Activated CD4-positive, alpha-beta T cell treated with anti-CD3 and anti-CD28 coated beads, Interleukin-2, Interleukin-4, amounts not matched to agents 100 ng/mL and 50 ng/mL, durations not matched to agents 16 hours and 8 hours (primary cell): ENCODE results near the gene FHIT.

Experiments used
- DNase-seq: peaks from one replicate; pipeline ENCODE4 v3.0.0-alpha.2; 2020; ENCODE audit warnings: low spot score

FHIT gene

GRCh38 chr3:59934560-59934959, 1316.7 kb downstream of the FHIT start:
- DNase-seq, result peak; percentile 21

GRCh38 chr3:59930170-59930569, 1321.1 kb downstream of the FHIT start:
- DNase-seq, result no peak

- no peak for DNase-seq
Observed at GRCh38 chr3:59927056-59927455, 1324.2 kb downstream of the FHIT start.

DNA sequence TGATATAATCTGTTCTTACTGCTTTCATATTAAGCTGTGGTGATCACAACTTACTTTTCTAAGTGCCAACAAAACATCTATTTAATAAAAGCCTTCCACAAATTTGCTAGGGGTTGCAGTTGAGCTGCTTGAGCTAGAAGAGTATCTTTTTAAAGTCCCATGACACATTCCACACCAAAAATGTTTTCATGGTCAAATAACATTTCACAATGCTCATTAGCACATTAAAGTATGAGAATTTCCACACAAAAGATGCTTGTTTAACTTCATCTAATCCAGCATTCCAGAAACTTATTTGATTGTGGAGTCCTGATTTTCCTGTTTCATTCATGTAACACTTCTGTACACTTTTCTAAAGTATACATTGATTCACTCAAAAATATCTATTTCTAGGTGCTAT, 1325.3 kb downstream of the FHIT start:
- no peak for DNase-seq

DNA sequence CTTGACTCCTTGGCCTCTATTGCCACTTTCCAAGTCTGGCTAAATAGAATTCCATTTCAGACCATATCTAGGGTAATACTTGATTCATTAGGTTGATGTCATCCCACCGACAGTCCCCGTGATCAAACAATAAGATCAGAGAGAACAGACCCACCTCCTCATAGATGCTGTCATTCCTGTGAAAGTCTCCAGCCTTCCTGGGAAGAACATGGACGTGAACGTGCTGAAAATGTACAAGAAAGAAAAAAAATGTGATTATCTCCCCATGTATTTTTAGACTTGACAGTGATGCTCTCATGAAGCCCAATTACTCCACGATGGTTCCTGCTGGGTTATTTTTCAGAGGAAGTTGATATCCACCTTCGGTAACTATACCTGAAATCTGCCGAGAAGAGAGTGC, 1329.1 kb downstream of the FHIT start:
- DNase-seq, result no peak

DNA sequence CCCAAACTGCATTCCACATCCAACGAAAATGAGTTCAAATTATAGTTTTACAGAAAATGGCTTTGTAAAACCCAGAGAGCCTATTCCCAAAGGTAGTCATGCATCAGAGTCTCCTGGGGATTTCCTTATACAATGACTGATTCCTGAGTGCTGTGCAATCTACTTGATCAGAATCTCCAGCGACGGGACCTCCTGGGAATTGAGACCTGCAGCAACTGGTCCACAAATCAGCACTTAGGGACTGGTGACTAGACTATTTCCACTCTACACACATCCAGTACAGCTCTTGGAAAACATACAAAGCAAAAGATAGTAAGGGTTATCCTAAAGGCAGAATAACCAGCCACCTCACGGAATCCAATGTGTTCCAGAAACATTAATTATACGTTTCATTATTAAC, 1330.4 kb downstream of the FHIT start:
- no peak for DNase-seq

- DNase-seq, result no peak
Observed at GRCh38 chr3:59919586-59919985, 1331.7 kb downstream of the FHIT start.

DNA sequence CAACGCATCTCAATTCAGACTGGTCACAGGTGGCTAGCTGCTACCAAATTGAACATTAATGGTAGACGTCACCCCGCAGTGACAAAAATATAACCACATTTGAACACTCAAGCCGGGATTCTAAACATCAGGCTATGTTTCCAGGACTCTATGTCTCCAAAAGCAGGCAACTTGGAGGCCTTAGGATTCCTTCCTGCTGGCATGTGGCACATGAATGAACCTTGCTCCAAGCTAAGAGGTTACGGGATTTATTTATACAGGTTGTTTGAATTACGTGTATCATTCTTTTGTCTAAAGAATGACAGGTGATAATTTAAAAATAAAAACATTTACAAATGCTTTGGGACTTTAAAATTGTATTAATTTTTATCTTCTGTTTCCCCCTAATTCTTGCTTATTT, 1337.0 kb downstream of the FHIT start:
- DNase-seq, result no peak

- no peak for DNase-seq
Observed at GRCh38 chr3:59913645-59914044, 1337.6 kb downstream of the FHIT start.

DNA sequence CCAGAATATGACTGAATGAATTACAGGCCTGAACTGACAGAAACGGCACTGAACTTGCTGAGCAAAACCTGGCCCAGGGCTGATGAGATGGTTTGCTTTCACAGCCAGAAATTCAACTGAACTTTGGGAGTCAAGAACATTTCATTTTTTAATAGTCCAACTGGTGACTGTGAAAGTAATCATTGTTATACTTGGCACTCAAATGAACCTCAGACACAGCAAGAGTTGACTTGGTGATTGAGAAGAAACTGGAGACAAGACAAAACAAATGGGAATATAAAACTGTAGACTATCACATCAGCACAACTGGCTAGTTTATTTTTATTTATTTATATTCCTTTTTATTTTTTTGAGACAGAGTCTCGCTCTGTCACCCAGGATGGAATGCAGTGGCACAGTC, 1342.6 kb downstream of the FHIT start:
- DNase-seq, result no peak

- DNase-seq, result no peak
Observed at GRCh38 chr3:59908280-59908679, 1343.0 kb downstream of the FHIT start.

DNA sequence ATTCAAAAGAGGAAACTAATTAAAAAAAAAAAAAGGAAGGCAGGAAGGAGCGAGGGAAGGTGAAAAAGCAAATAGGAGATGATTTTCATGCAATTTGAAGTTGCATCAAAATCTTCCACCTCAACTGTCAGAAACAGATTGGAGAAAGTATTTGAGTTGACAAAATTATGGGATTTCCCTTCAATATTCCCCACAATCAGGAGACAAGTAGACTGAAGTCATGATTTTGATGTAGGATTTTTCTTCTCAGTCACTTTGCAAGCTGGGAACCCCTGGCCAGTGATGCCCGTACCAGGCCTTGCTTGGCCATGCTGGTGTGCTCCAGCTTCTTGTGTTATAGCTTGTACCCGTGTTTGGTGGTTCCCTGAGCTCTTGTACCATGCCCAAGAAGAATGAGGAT, 1347.0 kb downstream of the FHIT start:
- no peak for DNase-seq

GRCh38 chr3:59899061-59899460, 1352.2 kb downstream of the FHIT start:
- no peak for DNase-seq

DNA sequence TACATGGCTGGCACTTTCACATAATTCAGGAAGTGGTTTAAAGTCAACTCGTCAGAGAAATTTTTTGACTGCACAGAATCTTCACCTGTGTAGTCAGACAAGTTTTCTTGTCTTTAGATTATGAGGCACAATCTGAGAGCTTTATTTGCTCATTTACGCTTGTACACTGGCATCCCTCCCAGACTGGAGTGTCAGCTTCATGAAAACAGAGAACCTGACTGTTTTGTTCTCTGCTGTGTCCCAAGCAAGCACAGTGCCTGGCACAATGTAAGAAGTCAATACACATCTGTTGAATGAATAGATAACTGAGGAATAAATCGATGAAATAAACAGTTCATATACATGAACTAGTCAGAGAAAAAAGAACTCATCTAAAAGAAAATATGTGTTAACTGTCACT, 1355.3 kb downstream of the FHIT start:
- DNase-seq, result no peak

GRCh38 chr3:59894425-59895121, 1356.7 kb downstream of the FHIT start:
- no peak for DNase-seq

DNA sequence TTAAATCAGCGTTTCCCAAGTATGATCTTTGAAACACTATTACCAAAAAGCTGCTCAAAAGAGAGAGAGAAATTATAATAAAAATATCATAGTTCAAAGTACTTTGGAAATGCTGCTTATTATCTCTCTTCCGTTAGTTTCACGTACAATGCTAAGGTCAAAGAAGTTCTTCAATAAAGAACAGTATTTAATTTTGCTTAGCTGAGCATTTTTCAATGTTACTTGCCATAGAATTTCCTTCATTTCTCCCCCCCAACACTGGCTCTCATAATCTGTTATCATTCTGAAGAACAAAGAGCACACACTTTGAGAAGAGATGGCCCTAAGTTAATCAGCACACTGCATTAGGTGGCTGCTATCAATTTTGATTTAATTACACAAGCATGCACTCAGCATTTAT, 1360.6 kb downstream of the FHIT start:
- no peak for DNase-seq

DNA sequence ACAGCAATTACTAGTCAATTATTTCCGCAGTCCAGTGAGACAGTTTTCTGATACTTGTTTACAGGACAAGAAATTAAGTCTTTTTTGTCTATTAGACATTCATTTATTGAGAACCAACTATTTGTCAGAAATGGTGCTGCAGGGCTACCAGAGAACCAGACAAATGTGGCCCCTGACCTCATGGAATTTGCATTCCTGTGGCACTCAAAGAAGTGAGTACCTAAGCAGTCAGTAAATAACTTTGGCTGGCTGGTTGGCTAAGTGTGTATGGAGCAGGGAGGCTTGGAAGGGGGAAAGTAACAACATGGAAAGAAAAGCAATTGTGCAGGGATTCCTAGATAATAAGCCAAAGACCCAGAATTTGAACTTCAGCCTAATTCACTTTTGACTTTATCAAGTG, 1364.5 kb downstream of the FHIT start:
- no peak for DNase-seq

DNA sequence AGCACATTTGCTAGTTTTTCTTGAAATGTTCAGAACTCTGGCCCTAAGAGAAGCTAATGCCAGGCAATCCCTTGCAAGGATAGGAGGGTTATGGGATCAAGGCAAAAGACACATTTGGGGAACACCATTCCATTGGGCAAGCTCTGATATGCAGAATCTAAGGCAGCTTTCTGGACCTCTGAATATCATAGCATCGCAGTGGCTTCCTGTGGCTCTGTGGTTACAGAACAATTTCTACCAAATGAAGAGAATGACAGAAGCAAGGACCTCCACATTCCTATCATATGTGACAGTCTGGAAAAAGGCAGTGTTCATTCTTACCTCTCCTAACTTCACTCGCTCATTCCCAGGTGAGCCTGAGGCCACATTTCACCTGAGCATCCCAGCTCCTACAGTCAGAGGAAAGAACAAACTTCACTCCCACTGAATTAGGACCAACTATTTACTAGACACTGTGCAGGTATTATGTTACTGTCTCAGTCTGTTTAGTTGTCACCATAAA, 1365.3 kb downstream of the FHIT start:
- DNase-seq, result no peak

GRCh38 chr3:59885101-59885500, 1366.2 kb downstream of the FHIT start:
- DNase-seq, result no peak

DNA sequence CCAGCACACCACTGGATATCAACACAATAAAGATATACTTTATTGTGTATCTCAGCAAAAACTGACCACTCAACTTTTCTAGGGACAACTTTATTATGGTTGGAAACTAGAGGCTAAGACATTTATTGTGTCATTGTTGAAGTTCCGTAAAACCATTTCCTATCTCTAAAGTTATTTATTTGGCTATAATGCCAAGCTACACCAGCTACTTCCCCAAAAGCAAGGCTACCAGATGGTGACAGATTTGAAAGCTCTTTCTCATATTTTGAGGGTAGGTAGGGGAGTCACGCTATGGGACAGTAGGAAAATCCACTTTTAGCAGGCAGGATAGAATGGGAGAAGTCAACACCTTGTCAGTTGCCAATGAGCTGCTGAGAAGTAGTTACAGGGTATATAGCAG, 1366.8 kb downstream of the FHIT start:
- DNase-seq, result no peak

DNA sequence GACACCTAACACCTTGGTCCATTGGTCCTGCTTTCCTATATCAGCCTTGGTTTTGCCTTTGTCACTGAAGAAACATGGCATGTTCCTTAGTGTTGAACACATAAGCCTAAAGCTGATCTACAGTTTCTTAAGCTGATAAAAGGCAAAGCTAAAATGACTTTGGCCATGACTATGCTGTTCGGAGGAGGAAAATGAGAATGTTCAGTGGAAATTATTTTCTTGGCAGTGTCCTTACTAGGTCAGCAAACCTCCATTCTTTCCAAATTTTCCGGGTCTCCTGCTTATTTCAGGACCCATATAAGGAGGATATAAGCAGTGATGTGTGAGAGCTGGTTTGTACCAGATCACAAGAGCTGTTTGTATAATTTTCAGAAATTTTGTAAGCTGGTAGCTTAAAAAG, 1368.5 kb downstream of the FHIT start:
- DNase-seq, result no peak

DNA sequence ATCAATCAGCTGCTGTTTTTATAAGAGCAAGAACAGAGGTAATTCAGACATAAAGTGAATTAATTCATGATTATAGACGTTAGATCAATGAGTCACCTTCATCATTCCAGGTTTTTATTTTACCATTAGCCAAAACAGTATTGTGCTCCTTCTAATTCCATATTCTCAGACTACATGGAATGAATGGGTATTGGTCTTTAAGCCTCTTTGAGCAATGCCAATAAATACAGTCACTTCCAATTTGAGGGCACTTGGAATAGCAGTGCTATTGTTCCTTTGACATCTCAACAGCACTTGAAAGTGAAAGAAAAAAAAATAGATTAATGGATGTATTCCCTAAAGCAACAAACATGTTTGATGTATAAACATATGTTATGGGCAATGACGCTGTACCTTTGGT, 1370.5 kb downstream of the FHIT start:
- DNase-seq, result no peak

DNA sequence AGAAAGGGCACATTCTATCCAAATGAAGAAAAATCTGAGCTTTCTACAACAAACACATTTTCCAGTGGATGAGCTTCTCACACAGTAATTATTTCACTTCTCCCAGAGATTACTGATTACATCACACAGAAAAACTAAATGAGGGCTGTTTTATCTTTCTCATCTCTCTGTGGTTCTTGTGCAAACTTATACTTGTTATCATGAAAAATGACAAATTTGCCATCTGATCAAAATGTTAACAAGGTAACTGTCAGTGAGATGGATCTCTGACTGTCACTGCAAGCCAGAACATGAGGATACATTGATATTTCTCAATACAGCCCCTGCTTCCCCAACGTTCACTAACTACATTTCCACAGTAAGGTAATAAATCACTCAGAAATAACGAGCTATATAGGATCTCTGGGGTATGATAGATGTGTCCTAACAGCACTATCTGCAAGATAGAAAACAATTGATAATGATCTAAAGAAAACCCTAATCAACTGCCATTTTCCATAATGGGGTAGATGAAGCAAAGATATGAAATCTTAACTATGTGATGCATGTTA, 1372.1 kb downstream of the FHIT start:
- DNase-seq, result no peak

- no peak for DNase-seq
Observed at GRCh38 chr3:59878038-59878427, 1373.2 kb downstream of the FHIT start.
